SK-N-SH (cell line): ENCODE results near the gene MCF2L.

Experiments
- CTCF ChIP-seq: fragments of 200-600 bp; sonication (generic); IDR thresholded peaks from 2 replicates; pipeline ENCODE4 v1.6.1; 2017; ENCODE audit warnings: antibody characterized with exemption, mild to moderate bottlenecking, moderate library complexity
- ELF1 ChIP-seq: IDR thresholded peaks from 2 replicates; pipeline ENCODE4 v1.4.0; 2012
- EP300 ChIP-seq, 2 experiments: IDR thresholded peaks; 2 replicates each; pipeline versions ENCODE4 v1.4.0 to v1.6.1; 2012; ENCODE audit warnings: borderline replicate concordance in 1 of 2, low read depth in 1 of 2, low read length in 1 of 2
- FOXJ3 ChIP-seq: sonication (generic); formaldehyde crosslinking; IDR thresholded peaks from 2 replicates; pipeline ENCODE4 v1.5.1; 2020; ENCODE audit warnings: mild to moderate bottlenecking, missing genetic modification reagents
- IRF3 ChIP-seq: fragments of 150-350 bp; IDR thresholded peaks from 2 replicates; pipeline ENCODE4 v1.6.1; 2016; ENCODE audit warnings: mild to moderate bottlenecking, low read depth, low read length
- MXI1 ChIP-seq: IDR thresholded peaks from 2 replicates; pipeline ENCODE4 v1.6.1; 2012; ENCODE audit warnings: mild to moderate bottlenecking, low read depth, low read length, improper control_type of control experiment
- NFIC ChIP-seq: IDR thresholded peaks from 2 replicates; pipeline ENCODE4 v1.4.0; 2012; ENCODE audit warnings: borderline replicate concordance
- POLR2AphosphoS5 ChIP-seq: IDR thresholded peaks from 2 replicates; pipeline ENCODE4 v1.6.1; 2012; ENCODE audit warnings: low read depth, low read length
- RCOR1 ChIP-seq: fragments of 150-350 bp; IDR thresholded peaks from 2 replicates; pipeline ENCODE4 v1.6.1; 2017; ENCODE audit warnings: antibody characterized with exemption, low read length
- TAF1 ChIP-seq: IDR thresholded peaks from 2 replicates; pipeline ENCODE4 v1.6.1; 2012; ENCODE audit warnings: low read depth, mild to moderate bottlenecking, low read length, moderate library complexity, borderline replicate concordance
- TEAD4 ChIP-seq: IDR thresholded peaks from 2 replicates; pipeline ENCODE4 v1.4.0; 2012; ENCODE audit warnings: mild to moderate bottlenecking, borderline replicate concordance; ENCODE audit not compliant: insufficient read depth
- USF1 ChIP-seq: IDR thresholded peaks from 2 replicates; pipeline ENCODE4 v1.4.0; 2012; ENCODE audit warnings: low read depth, borderline replicate concordance
- USF2 ChIP-seq: fragments of 150-350 bp; IDR thresholded peaks from 2 replicates; pipeline ENCODE4 v1.6.1; 2017; ENCODE audit warnings: antibody characterized with exemption, low read length, low read depth, borderline replicate concordance
- ZBTB33 ChIP-seq: IDR thresholded peaks from 2 replicates; pipeline ENCODE4 v1.4.0; 2012; ENCODE audit warnings: low read depth, borderline replicate concordance

GRCh38 chr13:113049521-113049941 lies 80.5 kb downstream of the MCF2L start:
- TF ChIP-seq NFIC (no peak), RCOR1 (no peak), USF2 (no peak), POLR2AphosphoS5 (no peak), CTCF (no peak), ZBTB33 (no peak), IRF3 (no peak), ELF1 (no peak), MXI1 (no peak), EP300 (IDR thresholded peaks at IDR 0.05; ENCODE audit: borderline replicate concordance in 1 of 2, low read depth in 1 of 2, low read length in 1 of 2) (no peak), FOXJ3 (CRISPR knock-in tag) (no peak), USF1 (no peak), TAF1 (no peak), TEAD4 (no peak)
